ENCODE measurements around the gene MAP1S.
"Not testable (repeated sequence)": the region's sequence is repeated elsewhere in the genome, so short reads cannot be mapped to it uniquely, and the experiment has no call there.

The MAP1S gene

GRCh38 chr19:17764348-17764747, 45.1 kb downstream of the MAP1S start:
- no peak for DNase-seq

- no peak for DNase-seq
These were observed 45.9 kb downstream of the MAP1S start for GRCh38 chr19:17765069-17765618.

DNA sequence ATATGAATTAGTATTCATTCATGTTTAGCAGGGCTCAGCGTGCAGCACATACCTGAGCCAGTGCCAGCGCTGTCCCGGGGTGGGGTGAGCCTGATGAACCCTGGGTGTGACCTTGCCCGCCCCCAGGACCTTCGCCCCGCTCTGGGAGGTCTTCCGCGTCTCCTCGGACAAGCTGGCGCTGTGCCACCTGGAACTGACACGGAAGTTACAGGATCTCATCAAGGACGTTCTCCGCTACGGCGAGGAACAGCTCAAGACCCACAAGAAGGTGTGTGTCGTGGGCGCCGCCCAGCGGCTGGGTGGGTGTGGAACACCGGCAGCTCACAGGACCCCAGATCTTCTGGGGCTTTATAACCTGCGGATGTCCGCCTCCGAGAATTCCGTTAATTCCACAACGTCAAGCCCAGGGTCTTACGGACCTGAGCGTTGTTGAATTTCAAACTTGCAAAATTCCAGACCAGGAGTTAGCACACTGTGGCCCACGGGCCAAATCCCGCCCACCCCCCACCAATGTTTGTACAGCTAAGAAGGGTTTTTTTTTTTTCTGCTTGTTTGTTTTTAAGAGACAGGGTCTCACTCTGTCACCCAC, 47.4 kb downstream of the MAP1S start:
- peak; percentile 20 for DNase-seq

DNA sequence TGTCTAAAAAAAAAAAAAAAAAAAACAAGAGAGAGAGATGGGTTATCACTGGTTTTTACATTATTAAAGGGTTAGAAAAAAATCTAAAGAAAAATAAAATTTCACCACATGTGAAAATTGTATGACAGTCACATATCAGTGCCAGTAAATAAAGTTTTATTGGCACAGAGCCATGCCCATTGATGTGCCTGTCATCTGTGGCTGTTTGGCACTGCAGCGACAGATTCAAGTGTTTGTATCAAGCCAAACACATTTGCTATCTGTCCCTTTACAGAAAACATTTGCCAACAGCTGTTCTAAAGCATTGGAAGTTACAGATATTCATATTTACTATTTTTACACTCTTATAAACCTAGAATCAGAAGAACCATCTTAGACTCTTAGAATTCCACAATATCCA, 48.3 kb downstream of the MAP1S start:
- no peak for DNase-seq

GRCh38 chr19:17770613-17771012, 51.3 kb downstream of the MAP1S start:
- DNase-seq: no peak

DNA sequence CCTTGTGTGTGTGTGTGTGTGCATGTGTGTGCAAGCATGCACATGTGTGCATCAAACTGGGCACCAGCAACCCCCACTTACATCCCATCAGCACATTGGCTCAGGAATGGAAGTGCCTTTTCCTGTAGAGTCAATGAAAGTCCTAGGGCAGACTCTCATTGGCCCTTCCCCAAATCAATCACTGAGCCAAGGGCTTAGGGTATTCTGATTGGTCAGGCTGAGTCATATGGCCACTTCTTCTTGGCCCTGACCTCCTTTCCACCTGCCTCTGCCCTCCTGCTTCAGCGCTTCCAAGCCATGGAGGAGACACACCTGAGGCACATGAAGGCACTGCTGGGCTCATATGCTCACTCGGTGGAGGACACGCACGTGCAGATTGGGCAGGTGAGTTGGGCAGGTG, 52.9 kb downstream of the MAP1S start:
- peak; percentile 29 for DNase-seq

DNA sequence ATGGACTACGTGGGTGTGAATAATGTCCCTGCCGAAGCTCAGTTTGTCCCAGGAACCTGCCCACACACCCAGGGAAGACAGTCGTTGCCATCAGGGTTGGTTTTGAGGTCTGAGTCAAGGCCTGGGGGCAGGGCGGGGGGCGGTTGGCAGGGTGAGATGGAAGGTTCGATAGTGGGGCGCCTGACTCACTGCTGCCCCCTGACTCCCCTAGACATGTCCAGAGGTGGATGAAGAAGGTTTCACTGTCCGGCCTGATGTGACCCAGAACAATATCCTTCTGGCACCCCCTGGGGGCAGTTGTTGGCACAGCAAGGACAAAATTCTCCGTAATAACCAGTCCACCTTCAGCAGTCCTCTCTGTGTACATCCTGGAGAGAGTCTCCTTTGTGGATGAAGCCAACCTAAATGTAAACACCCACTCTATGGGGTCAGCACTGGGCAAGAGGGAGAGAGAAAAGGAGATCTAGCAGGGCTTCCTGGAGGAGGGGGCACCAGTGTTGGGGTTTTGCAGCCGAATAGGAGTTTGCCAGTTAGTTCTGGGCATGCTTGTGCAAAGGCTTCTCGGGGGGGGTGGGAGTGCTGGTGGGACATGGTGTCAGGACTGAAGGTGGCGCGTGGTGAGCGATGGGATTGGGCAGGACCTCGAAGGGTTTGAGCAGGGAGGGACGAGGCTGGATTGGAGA, 56.1 kb downstream of the MAP1S start:
- peak; percentile 32 for DNase-seq

GRCh38 chr19:17775991-17776803, 56.9 kb downstream of the MAP1S start:
- DNase-seq: no peak

- DNase-seq: not testable (repeated sequence)
These were observed 58.6 kb downstream of the MAP1S start for GRCh38 chr19:17777840-17778239.

DNA sequence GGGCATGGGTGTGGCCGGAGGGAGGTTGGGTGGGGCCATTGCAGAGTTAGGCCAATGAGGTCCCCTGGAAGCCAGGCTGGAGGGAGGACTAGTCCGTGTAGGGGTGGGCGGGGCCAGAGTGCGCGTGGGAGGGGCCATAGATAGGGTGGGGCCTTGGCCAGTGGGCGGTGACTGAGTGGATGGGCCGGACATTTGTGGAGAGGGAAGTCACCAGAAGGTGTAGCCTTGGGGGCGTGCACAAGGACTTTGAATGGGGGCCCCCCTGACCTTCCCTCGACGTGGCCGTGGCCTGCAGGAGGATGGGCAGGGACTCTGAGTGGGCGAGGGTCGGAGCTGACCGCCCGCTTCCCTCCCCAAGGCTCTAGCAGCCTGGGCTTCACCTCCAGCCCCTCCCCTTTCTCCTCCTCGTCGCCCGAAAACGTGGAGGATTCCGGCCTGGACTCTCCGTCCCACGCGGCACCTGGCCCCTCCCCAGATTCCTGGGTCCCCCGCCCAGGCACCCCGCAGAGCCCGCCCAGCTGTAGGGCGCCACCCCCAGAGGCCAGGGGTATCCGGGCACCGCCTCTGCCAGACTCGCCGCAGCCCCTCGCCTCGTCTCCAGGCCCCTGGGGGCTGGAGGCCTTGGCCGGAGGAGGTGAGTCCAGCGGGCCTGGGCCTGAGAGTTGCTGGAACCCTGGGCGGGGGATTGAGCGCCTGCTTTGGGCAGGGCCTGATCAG, 59.1 kb downstream of the MAP1S start:
- DNase-seq: peak; percentile 63

- no peak for DNase-seq
These were observed 60.0 kb downstream of the MAP1S start for GRCh38 chr19:17778968-17779929.

DNA sequence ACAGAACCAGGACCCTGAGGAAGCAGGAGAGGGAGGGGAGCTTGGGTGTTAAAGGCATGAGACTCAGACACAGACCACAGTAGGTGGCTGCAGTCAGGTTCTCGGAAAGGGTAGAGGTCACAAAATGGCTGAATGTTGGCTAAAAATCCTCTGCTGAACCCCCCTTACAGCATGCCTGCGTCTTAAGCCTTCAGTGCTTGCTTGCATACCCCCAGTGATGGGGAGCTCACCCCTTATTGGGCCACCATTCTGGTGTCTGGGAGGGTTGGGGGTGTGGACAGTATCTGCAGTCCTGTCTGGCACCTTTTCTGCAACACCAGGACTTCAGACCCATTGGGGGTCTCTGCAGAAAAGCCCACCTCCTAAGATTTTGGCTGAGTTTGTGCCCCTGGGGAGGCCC, 61.5 kb downstream of the MAP1S start:
- no peak for DNase-seq

DNA sequence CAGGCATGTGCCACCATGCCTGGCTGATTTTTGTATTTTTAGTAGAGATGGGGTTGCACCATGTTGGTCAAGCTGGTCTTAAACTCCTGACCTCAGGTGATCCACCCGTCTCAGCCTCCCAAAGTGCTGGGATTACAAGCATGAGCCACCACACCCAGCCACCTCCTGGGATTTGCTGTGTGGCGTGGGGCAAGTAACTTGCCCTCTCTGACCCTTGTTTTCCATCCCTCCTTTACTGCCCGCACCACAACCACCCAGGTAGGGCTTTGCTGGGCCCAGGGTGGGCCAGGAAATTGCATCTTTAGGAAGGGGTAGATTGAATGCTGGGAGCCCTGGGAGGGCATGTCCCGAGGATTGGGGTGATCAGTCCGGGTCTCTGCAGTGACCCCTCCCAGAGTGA, 64.4 kb downstream of the MAP1S start:
- DNase-seq: not testable (repeated sequence)
